GM18519 (cell line): ENCODE data around the gene DNTTIP2.
"Not testable (repeated sequence)": the region's sequence is repeated elsewhere in the genome, so short reads cannot be mapped to it uniquely, and the experiment has no call there.

ENCODE experiments used
- ATAC-seq: cut with Tn5 transposase; IDR thresholded peaks from one replicate; pipeline ENCODE4 v1.9.1; 2021; ENCODE audit warnings: mild to moderate bottlenecking, moderate library complexity; ENCODE audit not compliant: unreplicated experiment, low FRiP score

The DNTTIP2 gene

DNA sequence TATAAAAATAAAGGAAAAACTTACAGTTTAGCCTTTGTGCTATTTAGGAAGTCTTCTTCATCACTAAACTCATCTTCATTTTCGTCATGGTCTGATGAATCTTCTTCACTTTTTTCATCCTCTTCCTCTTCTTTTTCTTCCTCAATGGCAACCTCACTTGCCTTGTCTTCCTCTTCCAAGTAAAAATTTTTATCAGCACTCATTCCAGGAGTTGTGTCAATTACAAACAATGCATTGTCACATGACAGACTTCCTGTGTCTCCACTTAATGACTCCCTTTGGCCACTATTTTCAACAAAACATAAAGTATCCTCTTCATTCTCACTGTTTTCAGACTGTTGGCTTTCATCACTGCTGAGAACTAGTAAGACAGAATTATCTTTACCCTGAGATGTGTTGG lies 2.8 kb downstream of the DNTTIP2 start:
- no peak for ATAC-seq

DNA sequence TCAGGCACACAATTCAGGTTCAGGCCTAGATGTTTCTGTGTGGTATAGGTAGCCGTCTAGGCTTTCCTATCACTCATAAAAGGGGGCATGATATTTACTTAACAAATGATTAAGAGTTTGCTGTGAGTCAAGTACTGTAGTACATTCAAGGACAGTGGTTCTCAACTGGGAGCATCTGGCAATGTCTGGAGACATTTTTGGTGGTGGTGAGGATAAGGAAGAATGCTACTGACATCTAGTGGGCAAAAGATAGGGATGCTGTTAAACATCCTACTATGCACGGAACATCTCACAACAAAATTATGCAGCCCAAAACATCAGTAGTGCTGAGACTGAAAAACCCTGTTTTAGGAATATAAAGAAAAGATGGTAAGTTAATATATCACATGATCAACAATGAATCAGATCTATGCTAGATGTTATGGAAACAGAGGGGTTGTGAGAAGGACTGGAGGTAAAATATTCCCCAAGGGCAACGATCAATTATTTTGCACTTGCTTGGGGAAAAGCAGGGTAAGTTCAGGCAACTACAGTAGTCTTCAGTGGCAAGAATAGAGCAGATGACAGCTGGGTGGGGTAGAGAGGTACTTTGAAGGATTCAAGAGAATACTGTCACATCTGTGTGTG lies 4.9 kb downstream of the DNTTIP2 start:
- no peak for ATAC-seq

DNA sequence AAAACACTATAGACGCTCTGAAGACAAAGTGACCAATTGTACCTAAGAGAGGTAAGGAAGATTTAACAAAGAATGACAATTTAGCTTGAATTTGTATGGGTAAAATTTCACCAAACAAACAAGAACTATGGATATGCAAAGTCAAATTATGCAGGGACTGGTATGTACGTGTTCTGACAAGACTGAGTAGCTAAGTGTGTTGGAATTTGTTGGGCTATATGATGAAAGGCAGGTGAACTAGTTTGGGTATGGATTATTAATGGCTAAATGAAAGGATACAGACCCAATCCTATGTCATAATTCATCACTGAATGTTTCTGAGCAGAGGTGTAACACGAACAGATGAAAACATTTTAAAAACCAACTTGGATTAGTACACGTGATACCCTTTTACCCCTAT lies 7.6 kb downstream of the DNTTIP2 start:
- no peak for ATAC-seq

GRCh38 chr1:93869653-93870052 lies 9.4 kb downstream of the DNTTIP2 start:
- ATAC-seq, result no peak

DNA sequence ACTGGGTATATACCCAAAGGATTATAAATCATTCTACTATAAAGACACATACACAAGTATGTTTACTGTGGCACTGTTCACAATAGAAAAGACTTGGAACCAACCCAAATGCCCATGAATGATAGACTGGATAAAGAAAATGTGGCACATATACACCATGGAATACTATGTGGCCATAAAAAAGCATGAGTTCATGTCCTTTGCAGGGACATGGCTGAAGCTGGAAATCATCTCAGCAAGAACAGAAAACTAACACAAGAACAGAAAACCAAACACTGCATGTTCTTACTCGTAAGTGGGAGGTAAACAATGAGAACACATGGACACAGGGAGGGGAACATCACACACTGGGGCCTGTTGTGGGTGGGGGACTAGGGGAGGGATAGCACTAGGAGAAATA lies 10.5 kb downstream of the DNTTIP2 start:
- ATAC-seq, result not testable (repeated sequence)

GRCh38 chr1:93865253-93865652 lies 13.8 kb downstream of the DNTTIP2 start:
- no peak for ATAC-seq

- ATAC-seq, result no peak
These were observed 14.8 kb downstream of the DNTTIP2 start for GRCh38 chr1:93864175-93864574.

GRCh38 chr1:93857653-93858052 lies 21.4 kb downstream of the DNTTIP2 start:
- not testable (repeated sequence) for ATAC-seq

DNA sequence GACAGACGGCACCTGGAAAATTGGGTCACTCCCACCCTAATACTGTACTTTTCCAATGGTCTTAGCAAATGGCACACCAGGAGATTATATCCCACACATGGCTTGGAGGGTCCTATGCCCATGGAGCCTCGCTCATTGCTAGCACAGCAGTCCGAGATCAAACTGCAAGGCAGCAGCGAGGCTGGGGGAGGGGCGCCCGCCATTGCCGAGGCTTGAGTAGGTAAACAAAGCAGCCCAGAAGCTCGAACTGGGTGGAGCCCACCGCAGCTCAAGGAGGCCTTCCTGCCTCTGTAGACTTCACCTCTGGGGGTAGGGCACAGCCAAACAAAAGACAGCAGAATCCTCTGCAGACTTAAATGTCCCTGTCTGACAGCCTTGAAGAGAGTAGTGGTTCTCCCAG lies 23.0 kb downstream of the DNTTIP2 start:
- ATAC-seq, result not testable (repeated sequence)

DNA sequence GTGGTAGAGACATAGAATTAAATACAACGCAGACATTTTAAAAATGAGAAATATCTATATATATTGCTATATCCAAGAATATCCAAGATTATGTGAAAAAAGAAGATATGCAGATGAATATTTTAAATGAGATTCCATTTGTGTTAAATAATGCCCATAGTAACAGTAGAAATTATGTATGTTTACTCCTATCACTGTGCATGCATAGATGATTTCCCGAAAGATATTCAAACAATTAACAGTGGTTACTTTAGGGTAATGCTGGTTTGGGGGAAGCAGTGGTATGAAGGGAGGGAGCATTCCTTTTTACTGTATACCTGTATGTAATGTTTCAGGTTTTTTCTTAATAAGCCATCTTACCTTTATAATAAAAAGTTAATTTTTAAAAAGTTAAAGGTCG lies 25.1 kb downstream of the DNTTIP2 start:
- ATAC-seq, result no peak

DNA sequence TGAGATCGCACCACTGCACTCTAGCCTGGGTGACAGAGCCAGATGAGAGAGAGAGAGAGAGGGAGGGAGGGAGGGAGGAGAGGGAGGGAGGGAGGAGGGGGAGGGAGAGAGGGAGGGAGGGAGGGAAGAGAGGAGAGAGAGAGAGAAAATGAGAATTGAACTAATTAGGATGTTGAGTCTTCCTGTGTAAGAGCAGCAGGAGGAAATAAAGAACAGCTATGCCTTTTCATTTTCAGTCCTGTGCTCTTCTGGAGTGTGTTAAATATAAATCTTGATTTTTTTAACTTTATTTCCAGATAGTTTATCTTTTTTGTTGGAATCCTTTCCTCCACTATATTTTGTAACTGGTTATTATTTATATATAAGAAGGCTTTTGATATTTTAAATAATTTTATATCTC lies 27.1 kb downstream of the DNTTIP2 start:
- ATAC-seq, result no peak

DNA sequence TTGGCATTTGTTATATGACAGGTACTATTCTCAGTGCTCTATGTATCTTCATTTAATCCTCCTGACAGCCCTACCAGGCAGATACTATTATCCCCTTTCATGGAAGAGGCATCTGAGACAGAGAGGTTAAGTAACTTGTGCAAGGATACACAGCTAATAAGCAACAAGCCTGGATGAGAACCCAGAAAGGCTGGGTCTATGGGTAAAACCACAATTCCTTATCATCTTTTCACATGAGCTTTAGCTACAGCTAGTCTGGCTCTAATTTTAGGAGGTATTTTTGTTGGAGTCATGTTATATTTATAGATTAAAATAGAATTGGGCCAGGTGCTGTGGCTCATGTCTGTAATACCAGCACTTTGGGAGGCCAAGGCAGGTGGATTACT lies 27.7 kb downstream of the DNTTIP2 start:
- no peak for ATAC-seq

DNA sequence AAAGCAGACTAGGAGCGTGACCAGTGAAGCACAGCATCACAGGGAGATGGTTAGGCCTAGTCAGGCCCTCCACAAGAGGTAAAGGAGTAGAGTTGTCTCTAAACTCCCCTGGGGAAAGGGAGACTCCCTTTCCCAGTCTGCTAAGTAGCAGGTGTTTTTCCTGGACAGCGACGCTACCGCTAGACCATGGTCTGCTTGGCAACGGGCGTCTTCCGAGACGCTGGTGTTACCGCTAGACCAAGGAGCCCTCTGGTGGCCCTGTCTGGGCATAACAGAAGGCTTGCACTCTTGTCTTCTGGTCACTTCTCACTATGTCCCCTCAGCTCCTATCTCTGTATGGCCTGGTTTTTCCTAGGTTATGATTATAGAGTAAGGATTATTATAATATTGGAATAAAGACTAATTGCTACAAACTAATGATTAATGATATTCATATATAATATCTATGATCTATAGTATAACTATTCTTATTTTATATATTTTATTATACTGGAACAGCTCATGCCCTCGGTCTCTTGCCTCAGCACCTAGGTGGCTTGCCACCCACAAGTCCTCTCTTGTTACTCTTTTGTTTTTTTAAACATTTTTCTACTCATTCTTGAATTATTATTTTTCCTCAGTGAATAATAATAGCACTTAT lies 28.2 kb downstream of the DNTTIP2 start:
- ATAC-seq, result not testable (repeated sequence)

GRCh38 chr1:93848350-93848883 lies 30.6 kb downstream of the DNTTIP2 start:
- no peak for ATAC-seq

- no peak for ATAC-seq
These were observed 31.2 kb downstream of the DNTTIP2 start for GRCh38 chr1:93847811-93848288.

GRCh38 chr1:93846992-93847810 lies 31.8 kb downstream of the DNTTIP2 start:
- peak; percentile 49 for ATAC-seq

GRCh38 chr1:93846206-93846991 lies 32.6 kb downstream of the DNTTIP2 start:
- ATAC-seq, result peak; percentile 35

DNA sequence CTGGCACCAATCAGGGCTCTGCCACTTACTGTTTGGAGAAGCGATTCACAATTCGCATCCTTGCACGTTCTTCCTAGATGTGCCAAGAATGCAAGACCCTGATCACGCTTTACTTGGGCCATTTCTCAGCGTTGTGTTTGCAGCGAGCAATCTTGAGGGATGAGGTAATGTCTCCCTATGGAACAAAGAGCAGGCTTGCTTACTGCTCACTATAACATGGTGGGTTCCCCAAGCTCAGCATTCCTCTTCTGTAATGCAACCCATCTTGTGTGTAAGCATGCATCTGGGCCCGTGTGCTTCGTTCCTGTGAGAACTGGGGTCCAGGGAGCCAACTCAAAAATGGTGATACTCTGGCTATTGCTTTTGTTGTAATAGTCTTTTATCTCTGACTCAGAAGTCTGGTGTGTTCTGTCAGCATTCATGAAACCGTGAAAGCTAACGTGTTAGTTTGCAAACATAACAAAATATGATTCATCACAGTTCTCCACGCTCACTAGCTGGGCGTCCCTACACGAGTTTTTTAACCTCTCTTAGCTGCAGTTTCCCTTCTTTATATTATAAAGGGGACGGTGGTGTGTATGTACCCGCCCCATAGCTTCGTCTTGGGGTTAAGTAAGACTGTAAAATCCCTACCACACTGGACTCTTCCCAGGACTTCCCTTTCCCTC lies 33.3 kb downstream of the DNTTIP2 start:
- ATAC-seq, result peak; percentile 5

GRCh38 chr1:93844262-93845045 lies 34.6 kb downstream of the DNTTIP2 start:
- ATAC-seq, result no peak
